Measurements from ENCODE around the gene OGN.
"Not testable (repeated sequence)": the region's sequence is repeated elsewhere in the genome, so short reads cannot be mapped to it uniquely, and the experiment has no call there.

Gene OGN, protein sequence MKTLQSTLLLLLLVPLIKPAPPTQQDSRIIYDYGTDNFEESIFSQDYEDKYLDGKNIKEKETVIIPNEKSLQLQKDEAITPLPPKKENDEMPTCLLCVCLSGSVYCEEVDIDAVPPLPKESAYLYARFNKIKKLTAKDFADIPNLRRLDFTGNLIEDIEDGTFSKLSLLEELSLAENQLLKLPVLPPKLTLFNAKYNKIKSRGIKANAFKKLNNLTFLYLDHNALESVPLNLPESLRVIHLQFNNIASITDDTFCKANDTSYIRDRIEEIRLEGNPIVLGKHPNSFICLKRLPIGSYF

GRCh38 chr9:92404042-92404836 is at the start of gene OGN:
OGN (minus strand) TSS chr9:92404578; CDS start chr9:92403407, 1,171 bp downstream.
- no peak for DNase-seq

DNA sequence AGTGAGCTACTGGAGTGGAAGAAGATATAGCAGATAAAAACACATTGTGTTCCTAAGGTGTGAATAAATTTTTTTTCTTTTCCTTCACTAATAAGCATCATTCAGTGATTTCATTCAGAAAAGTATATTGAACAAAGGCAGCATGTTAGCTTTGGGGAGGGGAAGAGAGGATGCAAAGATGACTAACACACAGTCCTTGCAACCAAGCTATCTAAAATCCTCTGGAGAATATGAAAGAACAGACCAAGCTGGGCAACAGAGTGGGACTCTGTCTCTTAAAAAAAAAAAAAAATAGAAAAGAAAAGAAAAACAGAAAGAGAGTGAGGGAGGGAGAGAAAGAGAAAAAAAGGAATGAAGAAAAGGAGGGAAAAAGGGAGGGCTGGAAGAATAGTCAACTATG is 42.2 kb upstream of the OGN start:
- DNase-seq: no peak

DNA sequence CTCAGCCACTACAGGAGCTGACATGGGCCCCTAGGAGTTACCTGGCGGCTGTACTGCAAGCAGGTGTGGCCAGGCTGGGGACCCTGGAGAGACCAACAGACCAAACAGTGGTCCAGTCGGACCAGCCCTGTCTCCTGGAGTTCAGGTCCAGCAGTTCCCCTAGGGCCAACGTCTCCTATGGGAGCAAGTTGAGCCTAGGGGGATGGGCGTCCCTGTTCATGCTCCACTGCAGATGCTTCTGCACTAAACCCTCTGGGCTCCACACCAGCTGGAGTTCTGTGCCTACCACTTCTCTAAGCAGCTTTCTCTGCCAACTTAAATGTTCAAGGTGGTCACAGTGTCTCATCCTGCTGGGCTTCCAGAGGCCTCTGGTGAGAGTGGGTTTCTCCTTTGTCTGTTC is 40.5 kb upstream of the OGN start:
- no peak for DNase-seq

DNA sequence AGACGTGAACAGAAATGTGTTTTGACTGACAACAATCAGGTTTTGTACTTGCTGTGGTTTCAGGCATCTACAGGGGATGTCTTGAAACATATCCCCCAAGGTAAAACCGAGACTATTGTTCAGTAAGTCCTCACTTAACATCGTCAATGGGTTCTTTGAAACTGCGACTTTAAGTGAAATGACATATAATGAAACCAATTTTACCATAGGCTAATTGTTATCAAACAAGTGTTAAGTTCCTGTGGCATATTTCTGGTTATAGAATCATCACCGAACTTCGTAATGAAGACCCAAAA is 36.3 kb upstream of the OGN start:
- no peak for DNase-seq

DNA sequence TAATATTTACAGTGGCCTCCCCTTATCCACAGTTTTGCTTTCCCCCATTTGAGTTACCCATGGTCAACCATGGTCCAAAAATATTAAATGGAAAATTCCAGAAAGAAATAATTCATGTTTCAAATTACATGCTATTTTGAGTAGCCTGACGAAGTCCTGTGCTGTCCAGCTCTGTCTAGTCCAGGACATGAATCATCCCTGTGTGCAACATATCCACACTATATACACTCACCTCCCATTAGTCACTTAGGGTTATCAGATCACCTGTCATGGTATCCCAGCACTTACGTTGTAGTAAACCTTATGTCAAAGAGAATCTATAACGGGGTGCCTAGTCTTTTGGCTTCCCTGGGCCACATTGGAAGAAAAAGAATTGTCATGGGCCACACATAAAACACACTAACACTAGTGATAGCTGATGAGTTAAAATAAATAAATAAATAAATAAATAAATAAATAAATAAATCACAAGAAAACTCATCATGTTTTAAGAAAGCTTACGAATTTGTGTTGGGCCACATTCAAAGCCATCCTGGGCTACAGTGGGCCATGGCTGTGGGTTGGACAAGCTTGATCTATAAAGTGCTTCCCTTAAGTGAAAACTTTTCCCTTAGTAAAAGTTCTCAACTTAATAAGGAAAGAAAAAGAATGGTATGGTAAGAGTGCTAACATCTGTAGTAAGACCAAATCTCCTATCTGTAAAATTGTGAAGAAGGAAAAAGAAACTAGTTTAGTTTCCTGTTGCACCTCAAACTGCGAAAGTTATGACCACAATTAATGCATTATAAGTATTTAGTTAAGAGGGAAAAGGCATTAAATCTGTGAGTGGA is 35.8 kb upstream of the OGN start:
- no peak for DNase-seq

DNA sequence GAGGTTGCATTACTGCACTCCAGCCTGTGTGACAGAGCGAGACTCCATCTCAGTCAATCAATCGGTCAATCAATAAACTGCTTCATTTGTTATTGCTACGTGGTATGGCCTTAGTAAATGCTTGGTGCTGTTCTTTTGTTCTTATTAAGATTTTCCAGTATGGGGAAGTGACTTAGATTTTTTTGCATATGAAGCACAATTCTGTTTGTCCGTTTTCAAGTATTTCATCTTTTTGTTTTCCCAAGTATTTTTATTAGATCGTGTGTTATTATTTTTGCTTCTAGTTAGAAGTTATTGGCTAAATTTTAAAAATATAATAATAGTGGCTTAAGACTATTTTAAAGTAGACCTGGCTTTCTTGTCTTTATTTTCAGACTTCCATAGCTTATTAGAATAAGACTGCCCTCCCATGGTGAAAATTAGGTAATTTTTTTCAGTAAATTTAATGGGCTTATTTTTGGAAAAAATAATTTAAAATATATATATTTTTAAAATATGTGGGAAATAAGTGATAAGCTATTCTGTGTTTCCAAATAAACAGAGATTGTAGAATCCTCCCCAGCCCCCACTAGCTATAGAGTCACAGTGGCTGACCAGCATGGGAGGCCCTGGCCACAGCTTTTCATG is 34.6 kb upstream of the OGN start:
- DNase-seq: peak in 1 of 2 donors; percentile 21

DNA sequence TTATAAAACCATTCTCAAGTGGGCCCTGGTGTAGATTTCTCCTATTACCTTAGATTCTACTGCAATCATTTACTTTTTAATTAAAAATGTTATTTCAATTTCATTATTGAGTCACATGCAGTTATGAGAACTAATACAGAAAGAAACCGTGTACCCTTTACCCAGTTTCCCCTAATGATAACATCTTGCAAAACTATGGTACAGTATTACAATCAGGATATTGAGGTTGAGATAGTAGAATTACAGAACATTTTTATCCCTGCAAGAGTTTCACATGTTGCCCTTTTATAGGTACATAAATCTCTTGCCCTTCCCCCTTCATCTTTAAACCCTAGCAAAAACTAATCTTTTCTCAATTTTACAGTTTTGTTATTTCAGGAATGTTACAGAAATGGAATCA is 30.9 kb upstream of the OGN start:
- no peak for DNase-seq

- no peak for DNase-seq
These were observed 28.7 kb upstream of the OGN start for GRCh38 chr9:92432972-92433548.

DNA sequence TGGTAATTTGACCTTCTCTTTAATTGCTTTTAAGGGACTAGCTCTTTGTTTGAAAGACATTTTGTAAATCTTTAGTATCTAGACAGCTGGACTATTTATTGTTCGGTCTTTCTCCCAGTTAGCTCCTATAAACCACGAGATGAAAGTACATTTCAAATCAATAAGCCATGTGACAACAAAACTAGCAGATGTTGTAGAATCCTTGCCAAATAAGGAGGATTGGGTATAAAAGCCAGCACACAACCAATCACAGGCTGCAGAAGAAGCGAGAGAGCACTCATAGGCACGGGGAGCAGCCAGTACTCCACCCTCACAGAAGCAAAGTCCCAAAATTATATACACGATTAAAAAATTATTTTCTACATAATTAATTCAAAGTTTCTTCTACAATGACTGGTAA is 28.0 kb upstream of the OGN start:
- DNase-seq: no peak

GRCh38 chr9:92429836-92430235 is 25.5 kb upstream of the OGN start:
- no peak for DNase-seq

DNA sequence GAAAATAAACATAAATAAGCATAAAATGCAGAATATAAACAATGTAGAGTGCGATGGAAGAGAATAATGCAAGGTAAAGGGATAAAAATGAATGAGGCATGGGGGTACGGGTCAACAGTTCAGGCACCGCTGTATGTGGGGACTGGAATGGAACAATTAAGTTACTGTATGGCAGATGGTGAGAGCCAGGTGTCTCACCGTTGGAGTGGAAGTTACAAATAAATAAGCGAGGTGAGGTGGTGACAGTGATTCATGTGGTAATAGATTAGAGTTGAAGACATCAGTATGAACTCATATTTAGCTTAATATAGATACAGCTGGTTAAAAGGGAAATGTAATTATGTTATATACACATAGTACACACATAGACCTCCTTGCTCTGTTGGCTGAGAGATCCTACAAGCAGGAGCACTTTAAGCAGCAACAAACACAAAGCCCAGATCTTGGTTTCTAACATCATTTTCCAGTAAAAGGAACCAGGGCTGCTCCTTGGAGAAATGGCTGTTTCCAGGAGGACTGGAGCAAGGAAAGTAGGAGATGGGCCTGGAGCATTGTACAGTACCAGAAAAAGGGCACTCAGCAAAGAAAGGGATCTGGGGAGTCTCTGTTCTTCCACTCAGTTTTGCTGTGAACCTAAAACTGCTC is 22.2 kb upstream of the OGN start:
- DNase-seq: no peak

DNA sequence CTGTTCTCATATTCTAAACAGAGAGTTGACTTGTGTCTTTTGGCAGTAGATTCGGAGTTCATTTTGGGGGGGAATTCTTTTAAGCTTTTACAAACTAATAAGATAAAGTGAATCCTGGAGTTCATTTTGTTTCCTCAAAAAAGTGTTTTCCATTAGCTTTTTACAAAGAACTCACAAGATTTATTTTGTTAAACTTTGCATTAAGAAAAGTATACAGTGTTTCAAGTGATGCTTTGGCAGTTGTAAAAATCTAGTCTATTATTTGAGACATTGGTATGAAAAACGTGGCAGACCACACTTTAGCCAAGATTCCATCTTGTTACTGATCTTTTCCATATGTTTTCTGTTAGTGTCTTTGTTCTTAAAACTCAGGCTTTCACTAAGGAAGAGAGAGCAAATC is 21.1 kb upstream of the OGN start:
- DNase-seq: no peak

- no peak for DNase-seq
These were observed 20.0 kb upstream of the OGN start, which contains the start of gene OMD for GRCh38 chr9:92424340-92424739. OMD (minus strand) TSS chr9:92424471; CDS start chr9:92417558, 6,913 bp downstream.

DNA sequence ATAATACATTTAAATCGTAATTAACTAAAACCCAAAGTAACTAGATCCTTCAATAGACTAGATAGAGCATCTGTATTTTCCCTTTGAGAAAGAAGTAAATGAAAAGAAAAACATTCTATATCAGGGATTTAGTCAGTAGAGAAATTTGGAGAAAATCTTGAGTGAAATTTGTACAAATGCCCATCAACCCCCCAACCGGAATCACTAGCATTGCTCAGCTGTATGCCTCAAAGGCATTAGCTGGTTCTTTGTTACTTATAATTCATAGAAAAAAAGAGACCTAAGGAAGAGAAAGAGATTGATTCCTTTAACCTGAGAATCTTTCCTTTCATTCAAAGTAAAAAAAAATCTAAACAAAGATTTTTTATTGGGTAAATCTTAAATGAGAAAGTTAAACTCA is 19.2 kb upstream of the OGN start:
- no peak for DNase-seq

DNA sequence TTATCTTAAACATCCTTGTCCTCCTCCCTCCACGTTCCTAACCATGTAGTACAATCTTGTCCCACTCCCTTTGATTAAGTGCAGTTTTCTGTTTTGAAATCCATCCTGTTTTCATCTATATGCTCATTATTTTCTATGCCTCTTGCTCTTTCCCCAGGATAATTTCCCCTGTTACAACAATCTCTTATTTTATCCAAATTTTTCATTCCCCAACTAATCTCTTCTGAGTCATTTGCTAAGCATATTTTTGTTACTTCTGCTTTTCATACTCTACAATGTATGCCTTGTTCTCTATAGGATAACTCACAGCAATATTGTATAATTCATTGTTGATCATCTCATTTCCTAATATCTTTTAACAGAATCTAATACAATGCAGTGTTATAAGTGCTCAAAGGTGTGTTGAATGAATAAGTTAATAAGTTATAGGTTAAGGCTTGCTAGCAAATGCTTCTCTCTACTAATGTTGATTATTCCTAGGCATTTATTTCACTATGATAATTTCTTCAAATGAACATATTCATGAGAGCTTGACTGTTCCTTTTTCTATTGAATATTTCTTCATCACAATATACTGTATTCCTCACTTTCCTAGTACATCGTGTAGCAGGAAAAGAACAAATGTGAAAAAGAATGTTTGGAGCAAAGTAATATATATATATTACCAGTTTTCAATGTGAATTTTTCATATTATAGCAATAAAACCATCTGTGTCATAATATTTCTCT is 18.4 kb upstream of the OGN start:
- no peak for DNase-seq

DNA sequence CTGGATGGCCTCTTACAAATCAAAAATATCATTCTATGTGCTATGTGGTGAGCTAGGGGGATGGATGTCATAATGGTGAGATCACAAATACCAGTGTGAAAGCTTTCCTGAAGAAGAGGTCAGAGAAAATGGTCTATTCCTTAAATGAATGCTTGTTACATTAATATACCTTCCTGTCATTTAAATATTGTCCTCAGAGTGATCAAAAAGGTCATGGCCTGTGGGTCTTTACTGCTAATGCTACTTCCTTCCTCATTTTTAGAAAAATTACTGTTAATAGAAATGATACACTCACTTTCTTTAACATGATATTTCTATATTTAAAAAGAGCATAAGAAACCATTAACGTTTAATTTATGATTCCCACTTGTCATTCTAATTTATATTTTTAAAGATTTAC is 10.2 kb upstream of the OGN start:
- peak in 1 of 2 donors; percentile 13 for DNase-seq

GRCh38 chr9:92411157-92411556 is 6.8 kb upstream of the OGN start:
- not testable (repeated sequence) for DNase-seq

- no peak for DNase-seq
These were observed 4.5 kb upstream of the OGN start for GRCh38 chr9:92408747-92409478.

DNA sequence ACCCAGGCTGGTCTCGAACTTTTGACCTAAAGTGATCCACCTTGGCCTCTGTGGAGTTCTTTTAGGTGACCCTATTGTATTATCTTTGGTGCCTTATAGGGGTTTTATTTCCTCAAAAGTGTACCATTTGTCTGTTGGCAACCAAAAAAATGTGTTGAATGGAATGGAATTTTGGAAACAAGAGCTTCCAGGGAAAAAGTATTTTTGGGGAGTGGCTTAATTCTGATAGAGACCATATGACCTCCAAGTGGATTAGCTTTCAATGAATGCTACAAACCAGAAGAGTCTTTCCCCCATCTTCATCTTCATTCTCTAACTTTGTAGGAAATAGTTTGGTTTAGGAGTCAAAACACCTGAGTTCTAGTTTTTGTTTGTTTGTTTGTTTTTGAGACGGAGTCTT is 3.4 kb upstream of the OGN start:
- no peak for DNase-seq

DNA sequence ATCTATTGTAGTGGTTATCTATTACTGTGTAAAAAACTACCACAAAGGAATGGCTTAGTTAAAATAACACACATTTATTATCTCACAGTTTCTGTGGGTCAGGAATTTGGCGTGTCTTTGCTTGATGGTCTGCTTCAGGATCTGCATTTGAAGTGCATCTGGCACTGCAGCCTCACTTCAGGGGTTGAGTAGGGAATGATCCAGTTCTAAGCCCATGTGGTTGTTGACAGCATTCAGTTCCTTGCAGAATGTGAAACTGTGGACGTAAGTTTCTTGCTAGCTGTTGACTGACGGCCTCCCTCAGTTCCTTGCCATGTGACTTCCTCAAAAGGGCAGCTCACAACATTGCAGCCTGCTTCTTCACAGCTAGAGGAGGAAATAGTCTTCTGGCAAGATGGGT is 2.1 kb upstream of the OGN start:
- peak; percentile 10 to 71 for DNase-seq

DNA sequence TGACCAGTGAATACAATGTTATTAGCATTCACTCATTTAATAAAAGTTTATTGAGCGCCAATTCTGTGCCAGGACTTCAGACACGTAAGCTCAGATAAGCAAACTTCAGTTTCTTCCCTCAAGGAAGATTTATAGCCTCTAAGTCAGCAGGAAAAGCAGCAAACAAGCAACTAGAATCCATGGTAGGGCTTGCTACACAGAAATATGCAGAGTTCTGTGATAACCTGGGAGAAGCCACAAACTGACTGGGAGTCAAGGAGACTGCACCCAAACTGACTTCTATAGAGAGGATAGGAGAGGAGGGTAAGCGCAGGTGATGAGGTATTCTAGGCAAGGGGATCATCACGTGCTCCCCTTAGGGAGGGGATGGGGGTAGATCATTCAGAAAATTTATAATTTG is 1.4 kb upstream of the OGN start:
- DNase-seq: no peak
